GM10847 (cell line): ENCODE data around the gene FBP1.

Experiments
- POLR2A ChIP-seq: IDR thresholded peaks from 2 replicates; pipeline ENCODE4 v1.6.1; 2011; ENCODE audit not compliant: insufficient read length; ENCODE audit errors: extremely low read depth

FBP1 gene

GRCh38 chr9:94643176-94643575 lies 3.9 kb upstream of the FBP1 start:
- TF ChIP-seq POLR2A = no peak

- no peak for TF ChIP-seq POLR2A
Measured at GRCh38 chr9:94642501-94642900, 3.2 kb upstream of the FBP1 start.

- TF ChIP-seq POLR2A = no peak
Measured at GRCh38 chr9:94639999-94640376, 670 bp upstream of the FBP1 start.

- no peak for TF ChIP-seq POLR2A
Measured at GRCh38 chr9:94638335-94639060, 820 bp downstream of the FBP1 start.

- no peak for TF ChIP-seq POLR2A
Measured at GRCh38 chr9:94632737-94633136, 6.6 kb downstream of the FBP1 start.

- TF ChIP-seq POLR2A = no peak
Measured at GRCh38 chr9:94631599-94631998, 7.7 kb downstream of the FBP1 start.

- TF ChIP-seq POLR2A = no peak
Measured at GRCh38 chr9:94630833-94631232, 8.5 kb downstream of the FBP1 start.

- TF ChIP-seq POLR2A = no peak
Measured at GRCh38 chr9:94630281-94630680, 9.0 kb downstream of the FBP1 start.

- TF ChIP-seq POLR2A = no peak
Measured at GRCh38 chr9:94627287-94627686, 12.0 kb downstream of the FBP1 start.

- no peak for TF ChIP-seq POLR2A
Measured at GRCh38 chr9:94625835-94626234, 13.5 kb downstream of the FBP1 start.

GRCh38 chr9:94624629-94625028 lies 14.7 kb downstream of the FBP1 start:
- TF ChIP-seq POLR2A = no peak

- no peak for TF ChIP-seq POLR2A
Measured at GRCh38 chr9:94623253-94623652, 16.1 kb downstream of the FBP1 start.

- TF ChIP-seq POLR2A = no peak
Measured at GRCh38 chr9:94622087-94622800, 17.1 kb downstream of the FBP1 start.

- TF ChIP-seq POLR2A = no peak
Measured at GRCh38 chr9:94619026-94619425, 20.3 kb downstream of the FBP1 start.

- no peak for TF ChIP-seq POLR2A
Measured at GRCh38 chr9:94613003-94613402, 26.3 kb downstream of the FBP1 start.

- TF ChIP-seq POLR2A = no peak
Measured at GRCh38 chr9:94612071-94612470, 27.2 kb downstream of the FBP1 start.

GRCh38 chr9:94611638-94612068 lies 27.7 kb downstream of the FBP1 start:
- no peak for TF ChIP-seq POLR2A
